Stomach smooth muscle (tissue), 2 donors: ENCODE measurements around the gene TUBG2.
A peak's percentile ranks its signal among the peaks of the same experiment; 100 is the strongest.
"Not testable (repeated sequence)": the region's sequence is repeated elsewhere in the genome, so short reads cannot be mapped to it uniquely, and the experiment has no call there.

Experiments used
- H3K27ac ChIP-seq: one replicate; pipeline ENCODE4 v1.7.0; 2013; ENCODE audit warnings: mild to moderate bottlenecking, low read length, inconsistent platforms
- H3K27me3 ChIP-seq, 2 donors: one replicate each; pipeline ENCODE4 v1.7.0; 2013; ENCODE audit warnings: low read length in 2 of 2; ENCODE audit not compliant: insufficient read depth in 2 of 2, control insufficient read depth in 1 of 2
- H3K36me3 ChIP-seq, 2 donors: one replicate each; pipeline ENCODE4 v1.7.0; 2013; ENCODE audit warnings: low read length in 2 of 2; ENCODE audit not compliant: control insufficient read depth in 2 of 2, insufficient read depth in 2 of 2
- H3K4me1 ChIP-seq: one replicate; pipeline ENCODE4 v1.7.0; 2013; ENCODE audit warnings: low read length; ENCODE audit not compliant: control insufficient read depth, insufficient read depth
- H3K4me3 ChIP-seq, 2 donors: one replicate each; pipeline ENCODE4 v1.7.0; 2013; ENCODE audit warnings: low read length in 2 of 2
- H3K9ac ChIP-seq, 2 donors: one replicate each; pipeline ENCODE4 v1.7.0; 2013; ENCODE audit warnings: low read length in 2 of 2, mild to moderate bottlenecking in 1 of 2
- H3K9me3 ChIP-seq, 2 donors: one replicate each; pipeline ENCODE4 v1.7.0; 2013; ENCODE audit warnings: low read length in 2 of 2; ENCODE audit not compliant: control insufficient read depth in 2 of 2
- donor health status: healthy.
- donor health status: Pancreatic carcinoma.

The TUBG2 gene

GRCh38 chr17:42657824-42658588 is 1.1 kb upstream of the TUBG2 start:
- no peak overlapping the region for H3K27ac ChIP-seq
- H3K9ac ChIP-seq: no peak overlapping the region
- H3K4me1 ChIP-seq: peaks cover 23% of the 10 kb centered on the region
- no peaks in the 10 kb centered on the region for H3K27me3 ChIP-seq
- H3K4me3 ChIP-seq: no peak overlapping the region
- H3K9me3 ChIP-seq: no peaks in the 10 kb centered on the region
- peaks cover 3 to 13% of the 10 kb centered on the region in 2 donors for H3K36me3 ChIP-seq

DNA sequence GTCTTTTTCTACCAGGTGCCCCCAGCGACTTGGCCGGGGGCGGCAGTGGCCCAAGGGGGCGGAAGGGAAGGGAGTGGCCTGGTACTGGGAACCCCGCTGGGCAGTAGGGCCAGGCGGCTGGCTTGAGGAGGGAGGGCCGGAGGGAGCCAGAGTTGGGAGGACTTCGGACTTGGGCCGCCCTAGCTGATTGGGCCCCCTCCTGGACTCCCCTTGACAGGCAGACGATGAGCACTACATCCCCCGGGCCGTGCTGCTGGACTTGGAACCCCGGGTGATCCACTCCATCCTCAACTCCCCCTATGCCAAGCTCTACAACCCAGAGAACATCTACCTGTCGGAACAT is 819 bp downstream of the TUBG2 start:
- H3K9me3 ChIP-seq, H3K27me3 ChIP-seq: not testable (repeated sequence)
- Histone ChIP-seq H3K9ac (peak overlapping the region in 1 of 2 donors; percentile 73), H3K36me3 (peaks cover 4 to 17% of the 10 kb centered on the region in 2 donors), H3K27ac (peak overlapping the region; percentile 55), H3K4me1 (peaks cover 18% of the 10 kb centered on the region), H3K4me3 (peak overlapping the region in 1 of 2 donors; percentile 83)

DNA sequence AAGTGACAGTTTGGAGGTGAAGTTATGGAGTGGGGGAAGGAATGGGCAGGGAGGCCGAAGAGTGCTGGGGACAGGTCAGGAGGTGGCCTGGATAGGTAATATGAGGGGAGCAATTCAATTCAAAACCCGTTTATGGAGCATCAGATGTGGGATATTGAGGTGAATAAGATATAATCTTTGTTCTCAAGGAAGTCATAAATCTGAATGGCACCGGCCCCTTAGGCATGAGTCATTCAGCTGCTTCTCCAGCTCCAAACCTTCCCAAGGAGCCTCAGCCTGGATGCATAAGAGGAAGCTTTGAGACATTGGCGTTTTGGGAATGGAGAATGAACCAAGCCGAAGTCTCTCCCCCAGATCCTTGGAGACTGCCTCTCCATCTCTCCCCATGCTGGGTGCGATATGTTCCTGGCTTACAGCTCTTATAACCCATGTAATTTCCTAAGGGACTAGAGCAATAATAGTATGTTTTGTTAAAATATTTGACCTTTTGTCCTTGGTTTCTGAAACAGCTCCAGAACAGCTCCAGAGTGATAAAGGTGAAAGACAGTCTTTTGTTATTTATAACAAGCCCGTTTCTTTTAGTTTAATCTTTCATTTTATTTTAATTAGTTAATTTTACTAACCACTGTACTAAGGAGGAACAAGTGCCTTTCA is 1.7 kb downstream of the TUBG2 start:
- Histone ChIP-seq H3K9me3 (no peaks in the 10 kb centered on the region), H3K4me3 (no peak overlapping the region), H3K27ac (no peak overlapping the region), H3K4me1 (peaks cover 18% of the 10 kb centered on the region), H3K27me3 (no peaks in the 10 kb centered on the region), H3K9ac (no peak overlapping the region), H3K36me3 (peaks cover 8 to 22% of the 10 kb centered on the region in 2 donors)

DNA sequence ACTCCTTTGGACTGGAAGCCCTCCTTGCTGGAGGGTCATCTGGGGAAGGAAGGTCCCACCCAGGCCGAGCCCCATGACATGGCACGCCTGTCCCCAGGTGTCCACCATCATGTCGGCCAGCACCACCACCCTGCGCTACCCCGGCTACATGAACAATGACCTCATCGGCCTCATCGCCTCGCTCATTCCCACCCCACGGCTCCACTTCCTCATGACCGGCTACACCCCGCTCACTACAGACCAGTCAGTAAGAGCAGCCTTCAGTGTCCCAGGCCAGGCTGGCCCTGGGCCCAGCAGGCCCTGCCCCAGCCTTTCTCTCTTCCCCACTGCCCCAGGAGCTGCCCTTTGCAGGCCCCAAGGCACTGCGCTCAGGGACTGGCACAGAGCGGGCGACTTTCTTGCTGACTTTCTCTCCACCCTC is 6.5 kb downstream of the TUBG2 start:
- peaks cover 29 to 43% of the 10 kb centered on the region in 2 donors for H3K36me3 ChIP-seq
- H3K27me3 ChIP-seq: no peaks in the 10 kb centered on the region
- H3K4me1 ChIP-seq: peaks cover 29% of the 10 kb centered on the region
- no peaks in the 10 kb centered on the region for H3K9me3 ChIP-seq
- no peak overlapping the region for H3K9ac ChIP-seq
- H3K27ac ChIP-seq: no peak overlapping the region
- H3K4me3 ChIP-seq: no peak overlapping the region

GRCh38 chr17:42666126-42666525 is 7.0 kb downstream of the TUBG2 start:
- not testable (repeated sequence) for H3K4me3 ChIP-seq, H3K9ac ChIP-seq, H3K27me3 ChIP-seq, H3K9me3 ChIP-seq
- Histone ChIP-seq H3K27ac (peak overlapping the region; percentile 74), H3K4me1 (peaks cover 27% of the 10 kb centered on the region), H3K36me3 (peaks cover 34 to 47% of the 10 kb centered on the region in 2 donors)

DNA sequence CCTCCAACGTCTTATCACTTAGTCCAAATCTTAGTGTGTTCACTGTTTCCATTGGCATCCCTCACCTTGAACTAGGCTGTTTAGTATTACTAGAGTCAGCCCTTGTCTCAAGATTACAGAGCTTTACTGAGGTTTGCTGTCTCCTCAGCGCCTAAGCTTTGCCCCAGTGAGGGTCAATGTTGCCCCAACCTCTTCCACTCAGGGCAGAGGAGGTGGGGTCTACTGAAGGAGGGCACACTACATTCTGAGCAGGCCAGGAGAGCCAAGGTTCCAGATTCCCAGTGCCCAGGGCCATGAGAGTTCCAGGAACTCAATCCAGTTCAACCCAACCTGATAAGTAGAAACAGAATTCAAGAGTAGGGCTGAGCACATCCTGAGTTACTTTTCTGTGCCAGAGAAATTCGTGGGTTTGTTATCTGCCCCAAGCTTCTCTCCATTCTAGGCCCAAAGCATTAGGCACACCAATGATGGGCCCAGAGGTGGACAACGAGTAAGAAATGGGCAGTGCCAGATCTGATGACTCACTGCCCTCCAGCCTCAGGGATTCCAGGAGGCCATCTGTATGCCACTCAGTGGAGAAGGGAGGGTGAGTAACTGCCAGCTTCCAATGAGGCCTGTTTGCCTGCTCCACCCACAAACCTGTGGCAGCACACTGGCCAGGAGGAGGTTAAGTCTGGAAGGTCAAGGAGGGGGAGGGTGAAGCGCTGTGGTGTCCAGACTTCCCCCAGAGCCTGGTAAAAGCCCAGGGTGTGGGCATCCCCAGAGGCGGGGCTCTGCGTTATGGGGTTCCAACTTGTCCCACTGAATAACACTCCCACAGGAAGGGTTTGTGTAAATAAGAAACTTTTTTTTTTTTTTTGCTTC is 8.2 kb downstream of the TUBG2 start:
- H3K36me3 ChIP-seq: peaks cover 41 to 48% of the 10 kb centered on the region in 2 donors
- H3K4me1 ChIP-seq: peaks cover 27% of the 10 kb centered on the region
- no peak overlapping the region for H3K9ac ChIP-seq
- H3K4me3 ChIP-seq: peak overlapping the region in 1 of 2 donors; percentile 29
- H3K27me3 ChIP-seq: no peaks in the 10 kb centered on the region
- H3K27ac ChIP-seq: peak overlapping the region; percentile 74
- no peaks in the 10 kb centered on the region for H3K9me3 ChIP-seq

DNA sequence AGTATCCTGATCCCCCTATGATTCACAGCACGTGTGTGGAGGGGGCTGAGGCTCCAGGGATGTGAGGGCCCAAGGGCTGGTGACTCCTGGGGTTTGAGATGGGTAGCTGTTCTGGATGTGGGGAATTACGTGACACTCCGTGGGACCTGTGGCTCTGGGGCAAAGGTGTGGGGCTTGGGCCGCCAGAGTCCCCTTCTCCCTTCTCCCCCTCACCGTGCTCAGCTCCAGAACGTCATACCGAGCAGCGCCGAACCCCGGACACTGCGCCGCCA is 10.6 kb downstream of the TUBG2 start:
- H3K4me1 ChIP-seq: peaks cover 44% of the 10 kb centered on the region
- peaks cover 48 to 49% of the 10 kb centered on the region in 2 donors for H3K36me3 ChIP-seq
- no peak overlapping the region for H3K4me3 ChIP-seq
- H3K27me3 ChIP-seq: no peaks in the 10 kb centered on the region
- H3K27ac ChIP-seq: peak overlapping the region; percentile 41
- no peaks in the 10 kb centered on the region for H3K9me3 ChIP-seq
- H3K9ac ChIP-seq: no peak overlapping the region

DNA sequence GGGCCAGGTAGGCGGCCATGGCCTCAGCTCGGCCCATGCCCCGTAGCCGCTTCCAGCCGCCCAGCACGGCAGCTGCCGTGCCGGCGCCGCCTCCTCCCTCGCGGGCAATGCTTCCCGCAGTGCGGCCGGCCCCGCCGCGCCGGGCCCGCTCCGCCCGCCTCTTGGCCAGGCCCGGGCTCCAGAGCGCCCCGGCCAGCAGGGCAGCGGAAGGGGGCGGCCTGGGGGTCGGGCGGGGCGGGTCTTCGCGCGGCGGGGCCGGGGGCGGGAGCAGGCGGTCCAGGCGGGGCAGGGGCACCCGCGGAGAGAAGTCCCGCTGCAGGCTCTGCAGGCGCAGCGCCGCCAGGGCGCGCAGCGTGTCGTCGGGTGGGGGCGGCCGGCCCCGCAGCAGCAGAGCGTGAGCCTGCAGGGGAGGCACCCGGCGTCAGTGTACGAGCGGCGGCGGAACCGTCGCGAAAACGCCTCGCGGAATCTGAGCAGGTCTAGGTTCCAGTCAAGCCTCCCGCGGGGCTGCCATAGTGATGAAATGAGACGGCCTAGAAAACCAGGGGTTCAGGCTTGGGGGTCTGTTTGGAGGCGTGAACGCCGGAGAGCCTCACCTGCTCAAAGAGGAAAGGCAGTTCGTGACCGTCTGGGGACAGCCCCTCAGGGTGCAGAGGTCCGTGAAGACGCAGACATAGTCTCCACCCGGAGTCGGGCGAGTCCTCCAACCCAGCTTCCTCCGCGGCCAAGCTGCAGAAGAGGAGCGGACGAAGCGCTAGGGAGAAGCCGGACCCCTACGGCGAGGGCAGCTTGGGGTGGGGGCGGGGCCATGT is 11.1 kb downstream of the TUBG2 start:
- Histone ChIP-seq H3K4me3 (no peak overlapping the region), H3K9ac (no peak overlapping the region), H3K36me3 (peaks cover 48 to 49% of the 10 kb centered on the region in 2 donors), H3K9me3 (no peaks in the 10 kb centered on the region), H3K27me3 (no peaks in the 10 kb centered on the region), H3K4me1 (peaks cover 49% of the 10 kb centered on the region), H3K27ac (peak overlapping the region; percentile 41)

DNA sequence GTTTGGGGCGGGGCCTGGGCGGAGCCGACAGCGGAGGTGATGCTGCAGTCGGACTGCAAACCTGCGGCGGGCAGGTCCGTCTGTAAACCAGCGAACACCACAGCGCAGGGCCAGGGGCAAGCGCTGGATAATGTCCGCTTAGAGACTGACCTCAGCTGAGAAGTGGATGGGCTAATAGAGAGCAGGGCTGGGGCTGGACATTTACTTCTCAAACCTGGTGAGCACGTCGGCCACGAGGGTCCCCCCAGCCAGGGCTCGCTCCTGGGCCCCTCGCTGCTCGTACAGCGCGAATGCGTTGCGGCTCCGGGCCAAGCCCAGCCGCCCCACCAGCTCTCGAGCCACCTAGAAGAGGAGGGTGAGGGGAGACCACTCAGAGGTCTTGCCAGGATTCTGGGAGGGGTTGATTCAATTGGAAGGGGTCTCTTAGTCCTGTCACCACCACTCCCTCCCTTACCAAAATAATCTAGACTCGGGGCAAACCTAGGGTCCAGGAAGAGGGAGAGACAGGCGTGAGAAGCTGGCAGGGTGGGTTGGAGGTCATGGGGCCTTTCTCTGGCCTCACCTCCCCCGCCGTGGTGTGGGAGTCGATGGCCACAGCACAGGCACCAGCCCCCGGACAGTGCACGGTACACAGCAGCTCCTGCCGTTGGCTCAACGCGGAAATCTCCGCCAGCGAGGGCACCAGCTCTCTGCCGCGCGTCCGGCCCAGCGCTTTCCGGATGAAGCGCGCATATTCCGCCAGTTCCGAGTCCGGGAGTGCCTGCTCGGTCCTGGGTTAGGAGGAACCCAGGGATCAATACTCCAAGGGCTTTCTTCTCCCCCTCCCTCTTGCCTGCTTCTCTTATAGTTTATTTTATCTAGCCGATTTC is 11.9 kb downstream of the TUBG2 start:
- Histone ChIP-seq H3K36me3 (peaks cover 43 to 44% of the 10 kb centered on the region in 2 donors), H3K9ac (no peak overlapping the region), H3K9me3 (no peaks in the 10 kb centered on the region), H3K27me3 (no peaks in the 10 kb centered on the region), H3K27ac (no peak overlapping the region), H3K4me1 (peaks cover 57% of the 10 kb centered on the region), H3K4me3 (no peak overlapping the region)
